Measurements from ENCODE around the gene NUDT4.

GRCh38 chr12:93453633-93454032 lies 75.9 kb downstream of the NUDT4 start:
- TF ChIP-seq CTCF (conservative IDR thresholded peaks at IDR 0.05; ENCODE audit: low read depth, low read length) (no peak), EZH2 (IDR thresholded peaks at IDR 0.05; ENCODE audit: borderline replicate concordance, low read depth, low read length, poor library complexity, severe bottlenecking) (no peak)
